B cell (primary cell): ENCODE results near the gene C5orf34. TPM values are rescaled to one million over a fixed set of nuclear protein-coding genes. Genes with fewer than 3 reads are reported as not detected.

Experiments
- ATAC-seq: fragments of 200-7000 bp; cut with Tn5 transposase; one replicate; pipeline ENCODE4 v1.10.0; 2021; ENCODE audit warnings: low read depth, mild to moderate bottlenecking, moderate number of reproducible peaks, moderate library complexity
- CTCF ChIA-PET: fragments of 350-600 bp; sonication (Branson Sonifier 250); formaldehyde crosslinking; loops from one replicate; lab custom pipeline; 2021; ENCODE audit warnings: antibody characterized with exemption, inconsistent platforms; lab: Charles Lee
- POLR2A ChIA-PET: fragments of 350-600 bp; sonication (Branson Sonifier 250); formaldehyde crosslinking; loops from one replicate; lab custom pipeline; 2021; ENCODE audit warnings: antibody characterized with exemption; lab: Charles Lee
- DNase-seq: peaks from one replicate; pipeline ENCODE4 v3.0.0; 2013
- H2AFZ ChIP-seq: 2 replicates; pipeline ENCODE4 v1.6.1; 2012; ENCODE audit warnings: mild to moderate bottlenecking, low read depth, low read length; ENCODE audit not compliant: insufficient read depth, poor library complexity, severe bottlenecking
- H3K27ac ChIP-seq, 2 donors: 1 replicate in 1 of 2; 2 replicates in 1 of 2; pipeline ENCODE4 v1.5.1; 2012 to 2013; ENCODE audit warnings: low read length in 2 of 2, mild to moderate bottlenecking in 2 of 2, moderate library complexity in 1 of 2
- H3K27me3 ChIP-seq, 4 experiments: fragments of 200-600 bp in 1 of 4; sonication (generic) in 1 of 4; replicated peaks in 1 of 4; 1 replicate in 2 of 4; 2 replicates in 2 of 4; pipeline versions ENCODE4 v1.6.1 to v1.7.0; 2013 to 2016; ENCODE audit warnings: low read length in 3 of 4, mild to moderate bottlenecking in 2 of 4, mixed read lengths in 1 of 4, moderate library complexity in 1 of 4; ENCODE audit not compliant: insufficient read depth in 4 of 4, control insufficient read depth in 3 of 4; ENCODE audit errors: control extremely low read depth in 1 of 4
- H3K36me3 ChIP-seq, 2 experiments: replicated peaks in 1 of 2; 1 replicate in 1 of 2; 2 replicates in 1 of 2; pipeline versions ENCODE4 v1.6.1 to v1.7.1; 2013; ENCODE audit warnings: low read length in 1 of 2; ENCODE audit not compliant: insufficient read depth in 2 of 2, control insufficient read depth in 1 of 2; ENCODE audit errors: control extremely low read depth in 1 of 2, extremely low read depth in 1 of 2
- H3K4me1 ChIP-seq, 2 donors: fragments of 200-600 bp in 1 of 2; sonication (generic) in 1 of 2; 1 replicate in 1 of 2; 2 replicates in 1 of 2; pipeline versions ENCODE4 v1.5.1 to v1.6.1; 2013 to 2017; ENCODE audit warnings: low read length in 2 of 2; ENCODE audit not compliant: control insufficient read depth in 2 of 2, insufficient read depth in 2 of 2
- H3K4me2 ChIP-seq: replicated peaks from 2 replicates; pipeline ENCODE3; 2012; ENCODE audit warnings: mild to moderate bottlenecking, low read depth, low read length; ENCODE audit not compliant: poor library complexity, severe bottlenecking
- H3K4me3 ChIP-seq, 5 experiments: fragments of 200-600 bp in 1 of 5; sonication (generic) in 1 of 5; 1 replicate in 3 of 5; 2 replicates in 2 of 5; pipeline versions ENCODE4 v1.5.1 to v1.7.0; 2011 to 2016; ENCODE audit warnings: low read length in 4 of 5, mild to moderate bottlenecking in 4 of 5, low read depth in 2 of 5, control low read depth in 1 of 5, moderate library complexity in 1 of 5; ENCODE audit not compliant: insufficient read depth in 1 of 5; ENCODE audit errors: control extremely low read depth in 1 of 5, extremely low read depth in 1 of 5
- H3K79me2 ChIP-seq: fragments of 200-600 bp; sonication (generic); one replicate; pipeline ENCODE4 v1.6.0; 2016; ENCODE audit warnings: low read length; ENCODE audit not compliant: control insufficient read depth, insufficient read depth
- H3K9ac ChIP-seq: fragments of 200-600 bp; sonication (generic); 2 replicates; pipeline ENCODE4 v1.6.1; 2017; ENCODE audit warnings: mild to moderate bottlenecking, low read length, moderate library complexity
- H3K9me3 ChIP-seq, 3 donors: one replicate each; pipeline versions ENCODE4 v1.6.1 to v1.7.1; 2013; ENCODE audit warnings: low read length in 2 of 3; ENCODE audit not compliant: control insufficient read depth in 2 of 3, insufficient read depth in 1 of 3; ENCODE audit errors: control extremely low read depth in 1 of 3
- H4K20me1 ChIP-seq: 2 replicates; pipeline ENCODE4 v1.6.0; 2012; ENCODE audit warnings: mild to moderate bottlenecking, low read length; ENCODE audit not compliant: insufficient read depth, control insufficient read depth, poor library complexity, severe bottlenecking
- H3K27ac Mint-ChIP-seq: one replicate; pipeline ENCODE4 v1.8.0; 2021; ENCODE audit warnings: mixed read lengths
- H3K27me3 Mint-ChIP-seq: one replicate; pipeline ENCODE4 v1.8.0; 2021; ENCODE audit warnings: mixed read lengths
- H3K4me1 Mint-ChIP-seq: one replicate; pipeline ENCODE4 v1.8.0; 2021; ENCODE audit warnings: mixed read lengths
- H3K4me3 Mint-ChIP-seq: one replicate; pipeline ENCODE4 v1.8.0; 2021; ENCODE audit warnings: mixed read lengths
- H3K9me3 Mint-ChIP-seq: one replicate; pipeline ENCODE4 v1.8.0; 2022; ENCODE audit warnings: mixed read lengths; ENCODE audit not compliant: insufficient read depth
- EZH2 ChIP-seq: IDR thresholded peaks from 2 replicates; pipeline ENCODE4 v1.6.1; 2012; ENCODE audit warnings: borderline replicate concordance, low read depth, mild to moderate bottlenecking, moderate library complexity, low read length; ENCODE audit not compliant: insufficient read depth, poor library complexity, severe bottlenecking
- WGBS: methylation state at CpG from one replicate; pipeline ENCODE4 v1.1.5; 2013; ENCODE audit warnings: missing lambda C conversion rate; ENCODE audit not compliant: insufficient coverage; 5-methylcytosine and 5-hydroxymethylcytosine counted together
- intact Hi-C: fragments of 100-400 bp; cut with micrococcal nuclease; formaldehyde crosslinking; loops from one replicate; pipeline ENCODE4 v1.10.0; 2022
- polyA plus RNA-seq: library from polyadenylated mRNA; depleted of rRNA; stranded (reverse); fragments of >200 nt; gene quantifications from 2 replicates; pipeline ENCODE4 v1.2.3, GENCODE V29; 2012
- total RNA-seq, 2 donors: library from RNA; stranded (reverse); fragments of 120-200 nt in 1 of 2; gene quantifications; 1 replicate in 1 of 2; 2 replicates in 1 of 2; pipeline versions ENCODE4 v1.2.3 to v1.2.4, GENCODE V29; 2013 to 2022
- TF ChIP-seq, protein P1 (sequence below): fragments of 200-600 bp; IDR thresholded peaks from one replicate; pipeline ENCODE4 v1.8.0; 2022; ENCODE audit warnings: antibody characterized with exemption, mild to moderate bottlenecking

The C5orf34 gene
- total and polyA plus RNA-seq, 2 donors (not counting 1 experiment from before 2014, with no cell fraction given), result 2.6 to 5.5 TPM

DNA sequence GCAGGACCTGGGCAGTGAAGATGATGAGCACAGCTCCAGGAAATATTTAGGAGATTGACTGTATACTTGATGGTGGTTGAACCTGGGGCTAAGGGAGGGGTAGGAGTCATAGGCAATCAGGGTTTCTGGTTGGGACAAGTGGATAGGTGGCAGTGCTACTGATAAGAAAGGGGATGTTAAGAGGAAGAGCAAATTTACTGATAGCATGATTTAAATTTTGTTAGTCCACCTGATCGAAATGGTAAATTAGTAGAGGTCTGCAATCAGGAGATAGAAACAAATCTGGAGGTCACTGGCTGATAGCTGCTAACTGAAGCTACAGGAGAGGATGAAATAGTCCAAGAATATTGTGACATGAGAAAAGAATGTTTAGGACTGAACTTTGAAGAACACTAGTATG, 5.7 kb upstream of the C5orf34 start:
- Histone ChIP-seq H2AFZ (no peak overlapping the region), H3K36me3 (peaks cover 4 to 8% of the 10 kb centered on the region in 2 experiments), H3K4me2 (no peak overlapping the region), H3K9me3 (no peaks in the 10 kb centered on the region), H3K79me2 (no peaks in the 10 kb centered on the region), H3K4me3 (no peak overlapping the region), H3K4me1 (peaks cover 2 to 4% of the 10 kb centered on the region in 2 donors), H3K9ac (no peak overlapping the region), H3K27me3 (no peaks in the 10 kb centered on the region), H3K27ac (no peak overlapping the region), H4K20me1 (no peaks in the 10 kb centered on the region)
- ATAC-seq (no peak), DNase-seq (no peak)
- TF ChIP-seq EZH2, result no peak
- intact Hi-C loops, result no loop called here
- CTCF ChIA-PET, result interaction anchor here (0.7 to 1.0 kb wide), 3 partner anchors 11 to 37 kb away, joined by 3 to 4 read pairs (median 3); partner anchors contain the start of gene TMEM267
- Mint-ChIP-seq H3K4me1 (peaks cover 5% of the 10 kb centered on the region), H3K27me3 (no peaks in the 10 kb centered on the region), H3K4me3 (no peak overlapping the region), H3K27ac (no peak overlapping the region), H3K9me3 (no peaks in the 10 kb centered on the region)
- 90% methylated on average over 1 of the region's 1 CpG for WGBS
- POLR2A ChIA-PET, result no interaction called here

DNA sequence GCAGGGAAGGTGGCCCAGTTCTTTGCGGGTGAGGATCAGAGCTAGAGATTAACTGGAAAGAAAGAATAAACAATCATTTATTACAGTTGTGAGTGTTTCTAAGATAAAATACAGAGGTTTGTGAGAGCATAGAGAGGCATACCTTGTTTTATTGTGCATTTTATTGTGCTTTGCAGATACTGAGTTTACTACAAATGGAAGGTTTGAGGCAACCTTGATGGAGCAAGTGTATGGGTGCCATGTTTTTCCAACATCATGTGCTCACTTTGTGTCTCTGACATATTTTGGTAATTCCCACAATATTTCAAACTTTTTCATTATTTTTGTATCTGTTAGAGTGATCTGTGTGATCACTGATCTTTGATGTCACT, 715 bp upstream of the C5orf34 start:
- Mint-ChIP-seq H3K27ac (peak overlapping the region; percentile 88), H3K27me3 (no peaks in the 10 kb centered on the region), H3K4me1 (peaks cover 23% of the 10 kb centered on the region), H3K9me3 (no peaks in the 10 kb centered on the region), H3K4me3 (peak overlapping the region; percentile 94)
- Histone ChIP-seq H3K27me3 (no peaks in the 10 kb centered on the region), H3K27ac (peak overlapping the region in 1 of 2 donors; percentile 85), H3K4me3 (peak overlapping the region in 4 of 5 experiments; percentile 78 to 93 (median 88)), H3K9ac (peak overlapping the region; percentile 83), H3K4me2 (peak overlapping the region; percentile 77), H3K79me2 (peaks cover 21% of the 10 kb centered on the region), H4K20me1 (no peaks in the 10 kb centered on the region), H3K4me1 (peaks cover 12 to 18% of the 10 kb centered on the region in 2 donors), H2AFZ (peak overlapping the region; percentile 89), H3K36me3 (no peaks in the 10 kb centered on the region), H3K9me3 (no peaks in the 10 kb centered on the region)
- ChIA-PET POLR2A (interaction anchor here (1.6 kb wide), 1 partner anchor 32 kb away, joined by 30 read pairs; the partner anchor contains the start of gene TMEM267), CTCF (interaction anchor here (2.4 kb wide), 1 partner anchor 32 kb away, joined by 17 read pairs; the partner anchor contains the start of gene TMEM267)
- WGBS, result no CpG with 5 or more reads among the region's 1 CpG
- no peak for TF ChIP-seq EZH2
- TF ChIP-seq, protein P1, sequence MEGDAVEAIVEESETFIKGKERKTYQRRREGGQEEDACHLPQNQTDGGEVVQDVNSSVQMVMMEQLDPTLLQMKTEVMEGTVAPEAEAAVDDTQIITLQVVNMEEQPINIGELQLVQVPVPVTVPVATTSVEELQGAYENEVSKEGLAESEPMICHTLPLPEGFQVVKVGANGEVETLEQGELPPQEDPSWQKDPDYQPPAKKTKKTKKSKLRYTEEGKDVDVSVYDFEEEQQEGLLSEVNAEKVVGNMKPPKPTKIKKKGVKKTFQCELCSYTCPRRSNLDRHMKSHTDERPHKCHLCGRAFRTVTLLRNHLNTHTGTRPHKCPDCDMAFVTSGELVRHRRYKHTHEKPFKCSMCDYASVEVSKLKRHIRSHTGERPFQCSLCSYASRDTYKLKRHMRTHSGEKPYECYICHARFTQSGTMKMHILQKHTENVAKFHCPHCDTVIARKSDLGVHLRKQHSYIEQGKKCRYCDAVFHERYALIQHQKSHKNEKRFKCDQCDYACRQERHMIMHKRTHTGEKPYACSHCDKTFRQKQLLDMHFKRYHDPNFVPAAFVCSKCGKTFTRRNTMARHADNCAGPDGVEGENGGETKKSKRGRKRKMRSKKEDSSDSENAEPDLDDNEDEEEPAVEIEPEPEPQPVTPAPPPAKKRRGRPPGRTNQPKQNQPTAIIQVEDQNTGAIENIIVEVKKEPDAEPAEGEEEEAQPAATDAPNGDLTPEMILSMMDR, result no peak
- intact Hi-C loops, result loop anchor here (1.0 kb wide), 5 partner anchors 32 to 1293 kb away; partner anchors contain the start of genes HMGCS1, MRPS30 and TMEM267
- DNase-seq (no peak), ATAC-seq (no peak)
